ENCODE results near the gene LEPR. TPM values are rescaled to one million over a fixed set of nuclear protein-coding genes. Genes with fewer than 3 reads are reported as not detected.
A peak's percentile ranks its signal among the peaks of the same experiment; 100 is the strongest.

LEPR gene
- total and polyA plus RNA-seq, 2 experiments from 2014 or later: 8.7 to 11.0 TPM

GRCh38 chr1:65417729-65418128 lies 2.7 kb upstream of the LEPR start:
- TF ChIP-seq EZH2phosphoT487 (IDR thresholded peaks at IDR 0.05; ENCODE audit: insufficient read depth, low read depth): no peak
- no peak for TF ChIP-seq EZH2 (IDR thresholded peaks at IDR 0.05; ENCODE audit: insufficient read depth, poor library complexity, severe bottlenecking)
- Histone ChIP-seq H3K4me1 (ENCODE audit: insufficient read depth) (peaks cover 13% of the 10 kb centered on the region), H3K27me3 (replicated peaks; ENCODE audit: insufficient read depth) (no peaks in the 10 kb centered on the region), H2AFZ (no peak overlapping the region), H3K4me2 (ENCODE audit: unreplicated experiment) (no peak overlapping the region), H3K9me2 (ENCODE audit: insufficient read depth) (no peaks in the 10 kb centered on the region), H3K36me3 (ENCODE audit: low read depth) (no peaks in the 10 kb centered on the region), H3K79me2 (ENCODE audit: insufficient read depth) (peaks cover 15% of the 10 kb centered on the region), H3K9ac (no peak overlapping the region), H4K20me1 (ENCODE audit: insufficient read depth) (no peaks in the 10 kb centered on the region), H3K9me3 (ENCODE audit: low read depth) (no peaks in the 10 kb centered on the region), H3K4me3 (no peak overlapping the region), H3F3A (ENCODE audit: insufficient read depth) (peaks cover 39% of the 10 kb centered on the region), H3K27ac (no peak overlapping the region)
- DNase-seq: no peak
- 98 to 100% methylated on average over 2 of the region's 2 CpGs for WGBS, 2 experiments (ENCODE audit: low coverage in 1 of 2, low lambda C conversion rate in 2 of 2, missing lambda C conversion rate in 2 of 2)
- in situ Hi-C loops (cut with MboI): no loop called here

GRCh38 chr1:65418522-65419185 lies 1.8 kb upstream of the LEPR start:
- Histone ChIP-seq H2AFZ (peak overlapping the region; percentile 99; the same call in 1 of the 2 replicates), H3K9ac (no peak overlapping the region)
- DNase-seq: peak; percentile 22

GRCh38 chr1:65419681-65420589 lies 533 bp upstream of the LEPR start:
- in situ Hi-C loops (cut with MboI): no loop called here
- Histone ChIP-seq H3K9me3 (ENCODE audit: low read depth) (no peaks in the 10 kb centered on the region), H4K20me1 (ENCODE audit: insufficient read depth) (no peaks in the 10 kb centered on the region), H2AFZ (peak overlapping the region; percentile 99), H3K36me3 (ENCODE audit: low read depth) (no peaks in the 10 kb centered on the region), H3K4me1 (ENCODE audit: insufficient read depth) (peaks cover 32% of the 10 kb centered on the region), H3K9me2 (ENCODE audit: insufficient read depth) (no peaks in the 10 kb centered on the region), H3K27ac (peak overlapping the region; percentile 87), H3K4me2 (ENCODE audit: unreplicated experiment) (peak overlapping the region; percentile 86), H3K4me3 (peak overlapping the region; percentile 89), H3K27me3 (replicated peaks; ENCODE audit: insufficient read depth) (no peaks in the 10 kb centered on the region), H3K79me2 (ENCODE audit: insufficient read depth) (peaks cover 27% of the 10 kb centered on the region), H3K9ac (peak overlapping the region; percentile 91), H3F3A (ENCODE audit: insufficient read depth) (peaks cover 54% of the 10 kb centered on the region)
- TF ChIP-seq EZH2phosphoT487 (IDR thresholded peaks at IDR 0.05; ENCODE audit: insufficient read depth, low read depth) (no peak), EZH2 (IDR thresholded peaks at IDR 0.05; ENCODE audit: insufficient read depth, poor library complexity, severe bottlenecking) (no peak)
- WGBS, 2 experiments (ENCODE audit: low coverage in 1 of 2, low lambda C conversion rate in 2 of 2, missing lambda C conversion rate in 2 of 2): 1% methylated on average over 21 to 38 of the region's 52 CpGs
- peak; percentile 99 for DNase-seq

More at GRCh38 chr1:65418522-65419185, 1.8 kb upstream of the LEPR start:
- peaks cover 41% of the 10 kb centered on the region for H3F3A ChIP-seq (ENCODE audit: insufficient read depth)
- H3K9me3 ChIP-seq (ENCODE audit: low read depth): no peaks in the 10 kb centered on the region
- WGBS, 2 experiments (ENCODE audit: low coverage in 1 of 2, low lambda C conversion rate in 2 of 2, missing lambda C conversion rate in 2 of 2): 79 to 82% methylated on average over 4 of the region's 4 CpGs
- H3K4me2 ChIP-seq (ENCODE audit: unreplicated experiment): no peak overlapping the region
- TF ChIP-seq EZH2 (IDR thresholded peaks at IDR 0.05; ENCODE audit: insufficient read depth, poor library complexity, severe bottlenecking): no peak
- no peak for TF ChIP-seq EZH2phosphoT487 (IDR thresholded peaks at IDR 0.05; ENCODE audit: insufficient read depth, low read depth)
- peaks cover 20% of the 10 kb centered on the region for H3K4me1 ChIP-seq (ENCODE audit: insufficient read depth)
- H3K79me2 ChIP-seq (ENCODE audit: insufficient read depth): peaks cover 25% of the 10 kb centered on the region
- no peaks in the 10 kb centered on the region for H3K36me3 ChIP-seq (ENCODE audit: low read depth)
- in situ Hi-C loops (cut with MboI): no loop called here
- H3K27ac ChIP-seq: 0 out of 2 replicates have a peak overlapping the region, but pooled peaks have one; percentile 83
- no peaks in the 10 kb centered on the region for H3K9me2 ChIP-seq (ENCODE audit: insufficient read depth)
- H4K20me1 ChIP-seq (ENCODE audit: insufficient read depth): no peaks in the 10 kb centered on the region
- no peak overlapping the region for H3K4me3 ChIP-seq
- no peaks in the 10 kb centered on the region for H3K27me3 ChIP-seq (replicated peaks; ENCODE audit: insufficient read depth)

GRCh38 chr1:65421351-65422025 lies 1.0 kb downstream of the LEPR start:
- TF ChIP-seq EZH2 (IDR thresholded peaks at IDR 0.05; ENCODE audit: insufficient read depth, poor library complexity, severe bottlenecking) (no peak), EZH2phosphoT487 (IDR thresholded peaks at IDR 0.05; ENCODE audit: insufficient read depth, low read depth) (no peak)
- peak overlapping the region; percentile 91 for H3K9ac ChIP-seq
- DNase-seq: no peak
- H4K20me1 ChIP-seq (ENCODE audit: insufficient read depth): no peaks in the 10 kb centered on the region
- H3K27ac ChIP-seq: peak overlapping the region; percentile 87
- peak overlapping the region; percentile 89 for H3K4me3 ChIP-seq
- peaks cover 40% of the 10 kb centered on the region for H3K79me2 ChIP-seq (ENCODE audit: insufficient read depth)
- H3K4me2 ChIP-seq (ENCODE audit: unreplicated experiment): peak overlapping the region; percentile 92
- no peaks in the 10 kb centered on the region for H3K9me2 ChIP-seq (ENCODE audit: insufficient read depth)
- H3K27me3 ChIP-seq (replicated peaks; ENCODE audit: insufficient read depth): no peaks in the 10 kb centered on the region
- no peaks in the 10 kb centered on the region for H3K9me3 ChIP-seq (ENCODE audit: low read depth)
- peaks cover 7% of the 10 kb centered on the region; the same call in 1 of the 2 replicates for H3K36me3 ChIP-seq (ENCODE audit: low read depth)
- H3K4me1 ChIP-seq (ENCODE audit: insufficient read depth): peaks cover 48% of the 10 kb centered on the region
- peak overlapping the region; percentile 48 for H2AFZ ChIP-seq
- 0 to 1% methylated on average over 13 of the region's 13 CpGs for WGBS, 2 experiments (ENCODE audit: low coverage in 1 of 2, low lambda C conversion rate in 2 of 2, missing lambda C conversion rate in 2 of 2)
- H3F3A ChIP-seq (ENCODE audit: insufficient read depth): peaks cover 68% of the 10 kb centered on the region
- in situ Hi-C loops (cut with MboI): no loop called here
